SK-N-SH treated with all-trans-retinoic acid at 6 μM for 48 hours (cell line): Measurements from ENCODE around the gene PHF21B.

Source experiments
- ESRRG ChIP-seq: fragments of 250-450 bp; sonication (Bioruptor Pico); IDR thresholded peaks from 2 replicates; pipeline ENCODE4 v1.6.1; 2021; ENCODE audit warnings: mild to moderate bottlenecking
- GLIS3 ChIP-seq: fragments of 250-450 bp; sonication (Bioruptor Pico); IDR thresholded peaks from 2 replicates; pipeline ENCODE4 v1.5.0; 2020; ENCODE audit warnings: mild to moderate bottlenecking, moderate library complexity
- PPARA ChIP-seq: fragments of 250-450 bp; sonication (Bioruptor Pico); IDR thresholded peaks from 2 replicates; pipeline ENCODE4 v1.5.0; 2020; ENCODE audit warnings: mild to moderate bottlenecking, borderline replicate concordance
- SNAI2 ChIP-seq: fragments of 250-450 bp; sonication (Bioruptor Pico); IDR thresholded peaks from 2 replicates; pipeline ENCODE4 v1.5.0; 2020; ENCODE audit warnings: mild to moderate bottlenecking, moderate library complexity
- ZFP3 ChIP-seq: fragments of 250-450 bp; sonication (Bioruptor Pico); IDR thresholded peaks from 2 replicates; pipeline ENCODE4 v1.5.0; 2020; ENCODE audit warnings: mild to moderate bottlenecking, moderate library complexity
- TF ChIP-seq, protein P1 (sequence below): fragments of 250-450 bp; sonication (Bioruptor Pico); IDR thresholded peaks from 2 replicates; pipeline ENCODE4 v1.5.0; 2020; ENCODE audit warnings: mild to moderate bottlenecking, moderate library complexity

DNA sequence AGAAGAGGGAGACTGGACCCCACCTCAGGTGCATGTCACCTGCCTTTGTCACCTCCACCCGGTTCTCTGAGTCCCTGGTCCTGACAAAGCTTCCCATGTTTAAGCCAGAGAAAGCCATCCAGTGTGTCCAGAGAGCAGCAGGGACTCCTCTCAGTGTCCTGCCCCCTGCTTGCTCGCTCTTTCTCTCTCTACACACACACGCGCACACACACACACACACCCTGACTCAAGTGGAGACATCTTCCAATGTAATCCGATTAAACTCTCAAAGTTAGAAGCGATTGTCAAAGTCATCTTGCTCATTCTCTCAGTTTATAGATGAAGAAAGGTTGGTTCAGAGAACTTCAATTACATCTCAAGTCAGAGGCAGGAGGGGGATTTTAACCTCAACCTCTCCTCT is 19.7 kb upstream of the PHF21B start:
- TF ChIP-seq GLIS3 (CRISPR knock-in tag), result no peak
- no peak for TF ChIP-seq ZFP3
- no peak for TF ChIP-seq PPARA (CRISPR knock-in tag)
- TF ChIP-seq, protein P1, sequence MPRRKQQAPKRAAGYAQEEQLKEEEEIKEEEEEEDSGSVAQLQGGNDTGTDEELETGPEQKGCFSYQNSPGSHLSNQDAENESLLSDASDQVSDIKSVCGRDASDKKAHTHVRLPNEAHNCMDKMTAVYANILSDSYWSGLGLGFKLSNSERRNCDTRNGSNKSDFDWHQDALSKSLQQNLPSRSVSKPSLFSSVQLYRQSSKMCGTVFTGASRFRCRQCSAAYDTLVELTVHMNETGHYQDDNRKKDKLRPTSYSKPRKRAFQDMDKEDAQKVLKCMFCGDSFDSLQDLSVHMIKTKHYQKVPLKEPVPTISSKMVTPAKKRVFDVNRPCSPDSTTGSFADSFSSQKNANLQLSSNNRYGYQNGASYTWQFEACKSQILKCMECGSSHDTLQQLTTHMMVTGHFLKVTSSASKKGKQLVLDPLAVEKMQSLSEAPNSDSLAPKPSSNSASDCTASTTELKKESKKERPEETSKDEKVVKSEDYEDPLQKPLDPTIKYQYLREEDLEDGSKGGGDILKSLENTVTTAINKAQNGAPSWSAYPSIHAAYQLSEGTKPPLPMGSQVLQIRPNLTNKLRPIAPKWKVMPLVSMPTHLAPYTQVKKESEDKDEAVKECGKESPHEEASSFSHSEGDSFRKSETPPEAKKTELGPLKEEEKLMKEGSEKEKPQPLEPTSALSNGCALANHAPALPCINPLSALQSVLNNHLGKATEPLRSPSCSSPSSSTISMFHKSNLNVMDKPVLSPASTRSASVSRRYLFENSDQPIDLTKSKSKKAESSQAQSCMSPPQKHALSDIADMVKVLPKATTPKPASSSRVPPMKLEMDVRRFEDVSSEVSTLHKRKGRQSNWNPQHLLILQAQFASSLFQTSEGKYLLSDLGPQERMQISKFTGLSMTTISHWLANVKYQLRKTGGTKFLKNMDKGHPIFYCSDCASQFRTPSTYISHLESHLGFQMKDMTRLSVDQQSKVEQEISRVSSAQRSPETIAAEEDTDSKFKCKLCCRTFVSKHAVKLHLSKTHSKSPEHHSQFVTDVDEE (CRISPR knock-in tag), result no peak
- TF ChIP-seq SNAI2 (CRISPR knock-in tag), result no peak
- TF ChIP-seq ESRRG (CRISPR knock-in tag), result no peak
